Caco-2 (cell line): ENCODE results near the gene ANKRD40CL. TPM values are rescaled to one million over a fixed set of nuclear protein-coding genes. Genes with fewer than 3 reads are reported as not detected.

Experiments
- BruUV-seq: library from RNA; stranded (reverse); fragments of 400-500 nt; replicated peaks from 2 replicates; lab custom pipeline; 2021; lab: Mats Ljungman, UMichigan
- CTCF ChIA-PET: fragments of 300-600 bp; sonication (Branson Sonifier 250); formaldehyde crosslinking; loops from one replicate; lab custom pipeline; 2022; ENCODE audit warnings: antibody characterized with exemption; lab: Charles Lee
- POLR2A ChIA-PET: fragments of 300-600 bp; sonication (Branson Sonifier 250); formaldehyde crosslinking; loops from one replicate; lab custom pipeline; 2022; ENCODE audit warnings: antibody characterized with exemption; lab: Charles Lee
- DNase-seq, 2 experiments: peaks; one replicate each; pipeline versions ENCODE4 v3.0.0 to v3.0.0-alpha.2; 2020 to 2022
- H3K27me3 ChIP-seq: replicated peaks from 2 replicates; pipeline ENCODE4 v1.6.0; 2011; ENCODE audit warnings: low read length; ENCODE audit not compliant: control insufficient read depth, insufficient read depth
- H3K36me3 ChIP-seq: 2 replicates; pipeline ENCODE4 v1.5.1; 2011; ENCODE audit warnings: low read length; ENCODE audit not compliant: control insufficient read depth, insufficient read depth
- H3K4me1 ChIP-seq: fragments of 250-450 bp; sonication (Bioruptor Pico); 2 replicates; pipeline ENCODE4 v1.5.1; 2020; ENCODE audit warnings: mild to moderate bottlenecking
- H3K4me3 ChIP-seq: 2 replicates; pipeline ENCODE4 v1.5.1; 2011; ENCODE audit warnings: low read depth, mild to moderate bottlenecking, control low read depth, low read length
- H3K9me3 ChIP-seq: fragments of 250-450 bp; sonication (Bioruptor Pico); 2 replicates; pipeline ENCODE4 v1.5.1; 2020; ENCODE audit warnings: mild to moderate bottlenecking, moderate library complexity
- H3K27ac Mint-ChIP-seq: one replicate; pipeline ENCODE4 v1.8.0; 2022; ENCODE audit warnings: mixed read lengths; ENCODE audit not compliant: unreplicated experiment
- H3K27me3 Mint-ChIP-seq: one replicate; pipeline ENCODE4 v1.8.0; 2022; ENCODE audit warnings: mixed read lengths; ENCODE audit not compliant: insufficient read depth, unreplicated experiment
- H3K36me3 Mint-ChIP-seq: one replicate; pipeline ENCODE4 v1.8.0; 2022; ENCODE audit warnings: mild to moderate bottlenecking, mixed read lengths; ENCODE audit not compliant: insufficient read depth, unreplicated experiment
- H3K4me1 Mint-ChIP-seq: one replicate; pipeline ENCODE4 v1.8.0; 2022; ENCODE audit warnings: low read depth, mixed read lengths; ENCODE audit not compliant: unreplicated experiment
- H3K4me3 Mint-ChIP-seq: one replicate; pipeline ENCODE4 v1.8.0; 2022; ENCODE audit warnings: mild to moderate bottlenecking, moderate library complexity, mixed read lengths; ENCODE audit not compliant: unreplicated experiment
- H3K9me3 Mint-ChIP-seq: one replicate; pipeline ENCODE4 v1.8.0; 2022; ENCODE audit warnings: mixed read lengths; ENCODE audit not compliant: unreplicated experiment
- CTCF ChIP-seq, 2 experiments: fragments of 200-600 bp in 1 of 2; IDR thresholded peaks; 1 replicate in 1 of 2; 2 replicates in 1 of 2; pipeline versions ENCODE4 v1.5.1 to v1.8.0; 2011 to 2022; ENCODE audit warnings: antibody characterized with exemption in 1 of 2, control low read depth in 1 of 2, inconsistent platforms in 1 of 2, low read depth in 1 of 2, low read length in 1 of 2, mild to moderate bottlenecking in 1 of 2, moderate library complexity in 1 of 2; ENCODE audit not compliant: insufficient read depth in 1 of 2, severe bottlenecking in 1 of 2, unreplicated experiment in 1 of 2
- intact Hi-C: fragments of 100-400 bp; cut with micrococcal nuclease; formaldehyde crosslinking; loops from one replicate; pipeline ENCODE4 v1.10.0; 2022; ENCODE audit not compliant: unreplicated experiment
- total RNA-seq: library from RNA; stranded (reverse); gene quantifications from 2 replicates; pipeline ENCODE4 v1.2.3, GENCODE V29; 2022

Gene ANKRD40CL
- total RNA-seq, 1 experiment from 2014 or later = 11.2 TPM

- H3K4me1 Mint-ChIP-seq = peaks cover 11% of the 10 kb centered on the region
These were observed 30.1 kb downstream of the ANKRD40CL start for GRCh38 chr17:50737118-50737698.

DNA sequence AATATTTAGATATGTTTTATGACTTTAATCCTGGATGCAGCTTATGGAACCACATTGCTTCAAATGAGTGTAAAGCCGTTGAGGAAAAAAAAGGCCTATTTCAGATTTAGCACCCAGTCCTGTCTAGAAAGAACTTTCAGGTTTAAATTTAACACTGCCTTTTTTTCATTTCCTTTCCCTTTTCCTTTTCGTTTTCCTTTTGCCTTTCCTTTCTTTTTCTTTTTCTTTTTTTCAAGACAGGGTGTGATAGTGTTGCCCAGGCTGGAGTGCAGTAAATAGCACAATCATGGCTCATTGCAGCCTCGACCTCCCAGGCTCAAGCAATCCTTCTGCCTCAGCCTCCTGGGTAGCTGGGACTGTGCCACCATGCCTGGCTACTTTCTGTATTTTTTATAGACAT, 32.0 kb downstream of the ANKRD40CL start:
- DNase-seq = no peak
- peaks cover 80% of the 10 kb centered on the region for H3K36me3 Mint-ChIP-seq
- BruUV-seq = no TSS peak
- POLR2A ChIA-PET = interaction anchor here (0.7 kb wide), 1 partner anchor 271 kb away, joined by 3 read pairs; no protein-coding TSS in a partner anchor
- H3K9me3 Mint-ChIP-seq = no peaks in the 10 kb centered on the region
- Histone ChIP-seq H3K4me3 (no peak overlapping the region), H3K27me3 (no peaks in the 10 kb centered on the region), H3K4me1 (peaks cover 4% of the 10 kb centered on the region; the same call in 1 of the 2 replicates), H3K36me3 (peaks cover 13% of the 10 kb centered on the region; the same call in 1 of the 2 replicates), H3K9me3 (no peaks in the 10 kb centered on the region)
- H3K4me1 Mint-ChIP-seq = peaks cover 23% of the 10 kb centered on the region
- CTCF ChIA-PET = no interaction called here
- no peak for TF ChIP-seq CTCF (IDR thresholded peaks at IDR 0.05; ENCODE audit: insufficient read depth in 1 of 2, low read depth in 1 of 2, low read length in 1 of 2, severe bottlenecking in 1 of 2, unreplicated experiment in 1 of 2)
- no peak overlapping the region for H3K4me3 Mint-ChIP-seq
- H3K27me3 Mint-ChIP-seq = no peaks in the 10 kb centered on the region
- intact Hi-C loops = loop anchor here (10.0 kb wide), 1 partner anchor 60 kb away; no protein-coding TSS in a partner anchor
- H3K27ac Mint-ChIP-seq = peak overlapping the region; percentile 6

More at GRCh38 chr17:50737118-50737698, 30.1 kb downstream of the ANKRD40CL start:
- no peaks in the 10 kb centered on the region for H3K27me3 Mint-ChIP-seq
- peaks cover 87% of the 10 kb centered on the region for H3K36me3 Mint-ChIP-seq
- TF ChIP-seq CTCF (IDR thresholded peaks at IDR 0.05; ENCODE audit: insufficient read depth in 1 of 2, low read depth in 1 of 2, low read length in 1 of 2, severe bottlenecking in 1 of 2, unreplicated experiment in 1 of 2) = no peak
- intact Hi-C loops = loop anchor here (10.0 kb wide), 1 partner anchor 58 kb away; no protein-coding TSS in a partner anchor
- POLR2A ChIA-PET = no interaction called here
- H3K27ac Mint-ChIP-seq = peak overlapping the region; percentile 17
- no peaks in the 10 kb centered on the region for H3K9me3 ChIP-seq
- no TSS peak for BruUV-seq
- CTCF ChIA-PET = no interaction called here
- no peak overlapping the region for H3K4me3 ChIP-seq
- H3K4me1 ChIP-seq = no peaks in the 10 kb centered on the region; the same call in 1 of the 2 replicates
- no peak overlapping the region for H3K4me3 Mint-ChIP-seq
- peaks cover 20% of the 10 kb centered on the region for H3K36me3 ChIP-seq
- no peaks in the 10 kb centered on the region for H3K9me3 Mint-ChIP-seq
- no peak for DNase-seq
- H3K27me3 ChIP-seq = no peaks in the 10 kb centered on the region

GRCh38 chr17:50731575-50732460, 35.5 kb downstream of the ANKRD40CL start:
- no TSS peak for BruUV-seq
- no peak for DNase-seq
- TF ChIP-seq CTCF (IDR thresholded peaks at IDR 0.05; ENCODE audit: insufficient read depth in 1 of 2, low read depth in 1 of 2, low read length in 1 of 2, severe bottlenecking in 1 of 2, unreplicated experiment in 1 of 2) = no peak
- Mint-ChIP-seq H3K4me3 (no peak overlapping the region), H3K9me3 (no peaks in the 10 kb centered on the region), H3K4me1 (peaks cover 32% of the 10 kb centered on the region), H3K36me3 (peaks cover 53% of the 10 kb centered on the region), H3K27me3 (no peaks in the 10 kb centered on the region), H3K27ac (peak overlapping the region; percentile 18)
- intact Hi-C loops = loop anchor here (10.0 kb wide), 1 partner anchor 63 kb away; no protein-coding TSS in a partner anchor
- no peaks in the 10 kb centered on the region for H3K9me3 ChIP-seq
- POLR2A ChIA-PET = interaction anchor here (0.5 kb wide), 1 partner anchor 27 kb away, joined by 4 read pairs; no protein-coding TSS in a partner anchor
- H3K36me3 ChIP-seq = peaks cover 4% of the 10 kb centered on the region; the same call in 1 of the 2 replicates
- CTCF ChIA-PET = interaction anchor here (0.6 kb wide), 1 partner anchor 532 kb away, joined by 7 read pairs; no protein-coding TSS in a partner anchor
- H3K4me3 ChIP-seq = no peak overlapping the region
- H3K4me1 ChIP-seq = peaks cover 11% of the 10 kb centered on the region
- H3K27me3 ChIP-seq = no peaks in the 10 kb centered on the region
